Activated CD4-positive, alpha-beta T cell treated with anti-CD3 and anti-CD28 coated beads, Interleukin-2, amount 50 U/mL, for 16 hours (primary cell): Measurements from ENCODE around the gene CACYBP.

Source experiments
- DNase-seq: peaks from one replicate; pipeline ENCODE4 v3.0.0-alpha.2; 2020

CACYBP gene

GRCh38 chr1:174999936-175000696 is at the start of gene CACYBP:
TSS of gene CACYBP (plus strand) at chr1:174999947. CDS start at chr1:175000181, 234 bp downstream.
- DNase-seq = peak; percentile 46

- DNase-seq = no peak
Observed at GRCh38 chr1:174953285-174954072, 46.3 kb upstream of the CACYBP start.

- no peak for DNase-seq
Observed at GRCh38 chr1:174954073-174954460, 45.7 kb upstream of the CACYBP start.

GRCh38 chr1:174954671-174955669 is 44.8 kb upstream of the CACYBP start:
- no peak for DNase-seq

GRCh38 chr1:174956086-174956485 is 43.7 kb upstream of the CACYBP start:
- no peak for DNase-seq

GRCh38 chr1:174956976-174957375 is 42.8 kb upstream of the CACYBP start:
- DNase-seq = no peak

GRCh38 chr1:174957829-174958228 is 41.9 kb upstream of the CACYBP start:
- DNase-seq = no peak

- DNase-seq = no peak
Observed at GRCh38 chr1:174958396-174958795, 41.4 kb upstream of the CACYBP start.

- DNase-seq = no peak
Observed at GRCh38 chr1:174960362-174960761, 39.4 kb upstream of the CACYBP start.

GRCh38 chr1:174963529-174964125 is 36.1 kb upstream of the CACYBP start:
- no peak for DNase-seq

- DNase-seq = peak; percentile 79
Observed at GRCh38 chr1:174964261-174964971, 35.3 kb upstream of the CACYBP start.

GRCh38 chr1:174964972-174965361 is 34.8 kb upstream of the CACYBP start:
- DNase-seq = no peak

- no peak for DNase-seq
Observed at GRCh38 chr1:174965362-174966007, 34.3 kb upstream of the CACYBP start.

GRCh38 chr1:174966008-174966572 is 33.7 kb upstream of the CACYBP start:
- no peak for DNase-seq

GRCh38 chr1:174967845-174968705 is 31.7 kb upstream of the CACYBP start:
- DNase-seq = peak; percentile 51

- peak; percentile 85 for DNase-seq
Observed at GRCh38 chr1:174968750-174969244, 30.9 kb upstream of the CACYBP start.

GRCh38 chr1:174969977-174970376 is 29.8 kb upstream of the CACYBP start:
- peak; percentile 65 for DNase-seq

GRCh38 chr1:174971466-174971865 is 28.3 kb upstream of the CACYBP start:
- DNase-seq = no peak

GRCh38 chr1:174971902-174972301 is 27.8 kb upstream of the CACYBP start:
- no peak for DNase-seq

GRCh38 chr1:174974711-174975119 is 25.0 kb upstream of the CACYBP start:
- no peak for DNase-seq
